Mononuclear cell (primary cell): Measurements from ENCODE around the gene C19orf33. TPM values are rescaled to one million over a fixed set of nuclear protein-coding genes. Genes with fewer than 3 reads are reported as not detected.

Experiments used
- H3K27me3 ChIP-seq: 2 replicates; pipeline ENCODE4 v1.6.0; 2011; ENCODE audit warnings: low read length, control low read depth; ENCODE audit not compliant: insufficient read depth
- H3K4me1 ChIP-seq: 2 replicates; pipeline ENCODE4 v1.5.1; 2011; ENCODE audit warnings: mild to moderate bottlenecking, low read length, control low read depth; ENCODE audit not compliant: insufficient read depth
- H3K4me3 ChIP-seq: 2 replicates; pipeline ENCODE4 v1.5.1; 2011; ENCODE audit warnings: mild to moderate bottlenecking, low read length, moderate library complexity
- H3K9me3 ChIP-seq: 2 replicates; pipeline ENCODE4 v1.5.1; 2011; ENCODE audit warnings: low read depth, mild to moderate bottlenecking, control low read depth, low read length
- total RNA-seq: library from RNA; depleted of rRNA; stranded (reverse); fragments of >200 nt; gene quantifications from one replicate; pipeline ENCODE4 v1.2.3, GENCODE V29; 2012

C19orf33 gene
- total RNA-seq, 1 donor = 3.1 TPM

- Histone ChIP-seq H3K9me3 (no peaks in the 10 kb centered on the region), H3K4me1 (peaks cover 25% of the 10 kb centered on the region), H3K4me3 (no peak overlapping the region), H3K27me3 (no peaks in the 10 kb centered on the region)
These were observed 13.4 kb upstream of the C19orf33 start for GRCh38 chr19:38290631-38291147.

- Histone ChIP-seq H3K9me3 (no peaks in the 10 kb centered on the region), H3K4me3 (no peak overlapping the region), H3K27me3 (no peaks in the 10 kb centered on the region), H3K4me1 (peaks cover 20% of the 10 kb centered on the region)
These were observed 12.2 kb upstream of the C19orf33 start for GRCh38 chr19:38291855-38292254.

GRCh38 chr19:38293281-38293680, 10.8 kb upstream of the C19orf33 start:
- Histone ChIP-seq H3K4me1 (peaks cover 6% of the 10 kb centered on the region), H3K4me3 (no peak overlapping the region), H3K27me3 (no peaks in the 10 kb centered on the region), H3K9me3 (no peaks in the 10 kb centered on the region)

- no peaks in the 10 kb centered on the region for H3K4me1 ChIP-seq
- H3K27me3 ChIP-seq = no peaks in the 10 kb centered on the region
- H3K4me3 ChIP-seq = no peak overlapping the region
- no peaks in the 10 kb centered on the region for H3K9me3 ChIP-seq
These were observed 10.0 kb upstream of the C19orf33 start for GRCh38 chr19:38294090-38294489.

- no peaks in the 10 kb centered on the region for H3K27me3 ChIP-seq
- peaks cover 2% of the 10 kb centered on the region for H3K4me1 ChIP-seq
- no peaks in the 10 kb centered on the region for H3K9me3 ChIP-seq
- no peak overlapping the region for H3K4me3 ChIP-seq
These were observed 5.0 kb upstream of the C19orf33 start for GRCh38 chr19:38298821-38299680.

- H3K4me3 ChIP-seq = no peak overlapping the region
- H3K4me1 ChIP-seq = peaks cover 5% of the 10 kb centered on the region
- no peaks in the 10 kb centered on the region for H3K27me3 ChIP-seq
- H3K9me3 ChIP-seq = no peaks in the 10 kb centered on the region
These were observed 358 bp downstream of the C19orf33 start for GRCh38 chr19:38304352-38304865.

- H3K27me3 ChIP-seq = no peaks in the 10 kb centered on the region
- H3K9me3 ChIP-seq = no peaks in the 10 kb centered on the region
- no peak overlapping the region for H3K4me3 ChIP-seq
- H3K4me1 ChIP-seq = peaks cover 5% of the 10 kb centered on the region
These were observed 897 bp downstream of the C19orf33 start for GRCh38 chr19:38304866-38305429.

- no peaks in the 10 kb centered on the region for H3K9me3 ChIP-seq
- H3K27me3 ChIP-seq = no peaks in the 10 kb centered on the region
- no peak overlapping the region for H3K4me3 ChIP-seq
- peaks cover 5% of the 10 kb centered on the region for H3K4me1 ChIP-seq
These were observed 2.2 kb downstream of the C19orf33 start for GRCh38 chr19:38306236-38306635.

- Histone ChIP-seq H3K27me3 (no peaks in the 10 kb centered on the region), H3K4me3 (no peak overlapping the region)
These were observed 3.0 kb downstream of the C19orf33 start for GRCh38 chr19:38307076-38307475.

GRCh38 chr19:38307597-38307996, 3.5 kb downstream of the C19orf33 start:
- Histone ChIP-seq H3K27me3 (no peaks in the 10 kb centered on the region), H3K4me1 (peaks cover 10% of the 10 kb centered on the region), H3K9me3 (no peaks in the 10 kb centered on the region), H3K4me3 (no peak overlapping the region)

More at GRCh38 chr19:38307076-38307475, 3.0 kb downstream of the C19orf33 start:
- Histone ChIP-seq H3K9me3 (no peaks in the 10 kb centered on the region), H3K4me1 (peaks cover 5% of the 10 kb centered on the region)

GRCh38 chr19:38308006-38308766, 4.1 kb downstream of the C19orf33 start:
- Histone ChIP-seq H3K4me1 (peaks cover 14% of the 10 kb centered on the region), H3K27me3 (no peaks in the 10 kb centered on the region), H3K4me3 (no peak overlapping the region), H3K9me3 (no peaks in the 10 kb centered on the region)

GRCh38 chr19:38308926-38309614, 5.0 kb downstream of the C19orf33 start:
- no peaks in the 10 kb centered on the region for H3K9me3 ChIP-seq
- no peak overlapping the region for H3K4me3 ChIP-seq
- peaks cover 18% of the 10 kb centered on the region for H3K4me1 ChIP-seq
- no peaks in the 10 kb centered on the region for H3K27me3 ChIP-seq

- Histone ChIP-seq H3K9me3 (no peaks in the 10 kb centered on the region), H3K4me3 (no peak overlapping the region), H3K27me3 (no peaks in the 10 kb centered on the region), H3K4me1 (peaks cover 15% of the 10 kb centered on the region)
These were observed 5.7 kb downstream of the C19orf33 start for GRCh38 chr19:38309615-38310278.

GRCh38 chr19:38310279-38310670, 6.2 kb downstream of the C19orf33 start:
- Histone ChIP-seq H3K4me1 (peaks cover 20% of the 10 kb centered on the region), H3K9me3 (no peaks in the 10 kb centered on the region), H3K4me3 (no peak overlapping the region), H3K27me3 (no peaks in the 10 kb centered on the region)
